B cell (primary cell): Measurements from ENCODE around the gene FGFR2. TPM values are rescaled to one million over a fixed set of nuclear protein-coding genes. Genes with fewer than 3 reads are reported as not detected.

Experiments
- ATAC-seq: fragments of 200-7000 bp; cut with Tn5 transposase; one replicate; pipeline ENCODE4 v1.10.0; 2021; ENCODE audit warnings: low read depth, mild to moderate bottlenecking, moderate number of reproducible peaks, moderate library complexity
- CTCF ChIA-PET: fragments of 350-600 bp; sonication (Branson Sonifier 250); formaldehyde crosslinking; loops from one replicate; lab custom pipeline; 2021; ENCODE audit warnings: antibody characterized with exemption, inconsistent platforms; lab: Charles Lee
- POLR2A ChIA-PET: fragments of 350-600 bp; sonication (Branson Sonifier 250); formaldehyde crosslinking; loops from one replicate; lab custom pipeline; 2021; ENCODE audit warnings: antibody characterized with exemption; lab: Charles Lee
- DNase-seq: peaks from one replicate; pipeline ENCODE4 v3.0.0; 2013
- H2AFZ ChIP-seq: 2 replicates; pipeline ENCODE4 v1.6.1; 2012; ENCODE audit warnings: mild to moderate bottlenecking, low read depth, low read length; ENCODE audit not compliant: insufficient read depth, poor library complexity, severe bottlenecking
- H3K27ac ChIP-seq, 2 donors: 1 replicate in 1 of 2; 2 replicates in 1 of 2; pipeline ENCODE4 v1.5.1; 2012 to 2013; ENCODE audit warnings: low read length in 2 of 2, mild to moderate bottlenecking in 2 of 2, moderate library complexity in 1 of 2
- H3K27me3 ChIP-seq, 4 experiments: fragments of 200-600 bp in 1 of 4; sonication (generic) in 1 of 4; replicated peaks in 1 of 4; 1 replicate in 2 of 4; 2 replicates in 2 of 4; pipeline versions ENCODE4 v1.6.1 to v1.7.0; 2013 to 2016; ENCODE audit warnings: low read length in 3 of 4, mild to moderate bottlenecking in 2 of 4, mixed read lengths in 1 of 4, moderate library complexity in 1 of 4; ENCODE audit not compliant: insufficient read depth in 4 of 4, control insufficient read depth in 3 of 4; ENCODE audit errors: control extremely low read depth in 1 of 4
- H3K36me3 ChIP-seq, 2 experiments: replicated peaks in 1 of 2; 1 replicate in 1 of 2; 2 replicates in 1 of 2; pipeline versions ENCODE4 v1.6.1 to v1.7.1; 2013; ENCODE audit warnings: low read length in 1 of 2; ENCODE audit not compliant: insufficient read depth in 2 of 2, control insufficient read depth in 1 of 2; ENCODE audit errors: control extremely low read depth in 1 of 2, extremely low read depth in 1 of 2
- H3K4me1 ChIP-seq, 2 donors: fragments of 200-600 bp in 1 of 2; sonication (generic) in 1 of 2; 1 replicate in 1 of 2; 2 replicates in 1 of 2; pipeline versions ENCODE4 v1.5.1 to v1.6.1; 2013 to 2017; ENCODE audit warnings: low read length in 2 of 2; ENCODE audit not compliant: control insufficient read depth in 2 of 2, insufficient read depth in 2 of 2
- H3K4me2 ChIP-seq: replicated peaks from 2 replicates; pipeline ENCODE3; 2012; ENCODE audit warnings: mild to moderate bottlenecking, low read depth, low read length; ENCODE audit not compliant: poor library complexity, severe bottlenecking
- H3K4me3 ChIP-seq, 5 experiments: fragments of 200-600 bp in 1 of 5; sonication (generic) in 1 of 5; 1 replicate in 3 of 5; 2 replicates in 2 of 5; pipeline versions ENCODE4 v1.5.1 to v1.7.0; 2011 to 2016; ENCODE audit warnings: low read length in 4 of 5, mild to moderate bottlenecking in 4 of 5, low read depth in 2 of 5, control low read depth in 1 of 5, moderate library complexity in 1 of 5; ENCODE audit not compliant: insufficient read depth in 1 of 5; ENCODE audit errors: control extremely low read depth in 1 of 5, extremely low read depth in 1 of 5
- H3K79me2 ChIP-seq: fragments of 200-600 bp; sonication (generic); one replicate; pipeline ENCODE4 v1.6.0; 2016; ENCODE audit warnings: low read length; ENCODE audit not compliant: control insufficient read depth, insufficient read depth
- H3K9ac ChIP-seq: fragments of 200-600 bp; sonication (generic); 2 replicates; pipeline ENCODE4 v1.6.1; 2017; ENCODE audit warnings: mild to moderate bottlenecking, low read length, moderate library complexity
- H3K9me3 ChIP-seq, 3 donors: one replicate each; pipeline versions ENCODE4 v1.6.1 to v1.7.1; 2013; ENCODE audit warnings: low read length in 2 of 3; ENCODE audit not compliant: control insufficient read depth in 2 of 3, insufficient read depth in 1 of 3; ENCODE audit errors: control extremely low read depth in 1 of 3
- H4K20me1 ChIP-seq: 2 replicates; pipeline ENCODE4 v1.6.0; 2012; ENCODE audit warnings: mild to moderate bottlenecking, low read length; ENCODE audit not compliant: insufficient read depth, control insufficient read depth, poor library complexity, severe bottlenecking
- H3K27ac Mint-ChIP-seq: one replicate; pipeline ENCODE4 v1.8.0; 2021; ENCODE audit warnings: mixed read lengths
- H3K27me3 Mint-ChIP-seq: one replicate; pipeline ENCODE4 v1.8.0; 2021; ENCODE audit warnings: mixed read lengths
- H3K4me1 Mint-ChIP-seq: one replicate; pipeline ENCODE4 v1.8.0; 2021; ENCODE audit warnings: mixed read lengths
- H3K4me3 Mint-ChIP-seq: one replicate; pipeline ENCODE4 v1.8.0; 2021; ENCODE audit warnings: mixed read lengths
- H3K9me3 Mint-ChIP-seq: one replicate; pipeline ENCODE4 v1.8.0; 2022; ENCODE audit warnings: mixed read lengths; ENCODE audit not compliant: insufficient read depth
- CTCF ChIP-seq: fragments of 200-600 bp; IDR thresholded peaks from one replicate; pipeline ENCODE4 v1.8.0; 2022; ENCODE audit warnings: antibody characterized with exemption, mild to moderate bottlenecking
- EZH2 ChIP-seq: IDR thresholded peaks from 2 replicates; pipeline ENCODE4 v1.6.1; 2012; ENCODE audit warnings: borderline replicate concordance, low read depth, mild to moderate bottlenecking, moderate library complexity, low read length; ENCODE audit not compliant: insufficient read depth, poor library complexity, severe bottlenecking
- WGBS: methylation state at CpG from one replicate; pipeline ENCODE4 v1.1.5; 2013; ENCODE audit warnings: missing lambda C conversion rate; ENCODE audit not compliant: insufficient coverage; 5-methylcytosine and 5-hydroxymethylcytosine counted together
- intact Hi-C: fragments of 100-400 bp; cut with micrococcal nuclease; formaldehyde crosslinking; loops from one replicate; pipeline ENCODE4 v1.10.0; 2022
- polyA plus RNA-seq: library from polyadenylated mRNA; depleted of rRNA; stranded (reverse); fragments of >200 nt; gene quantifications from 2 replicates; pipeline ENCODE4 v1.2.3, GENCODE V29; 2012
- total RNA-seq, 2 donors: library from RNA; stranded (reverse); fragments of 120-200 nt in 1 of 2; gene quantifications; 1 replicate in 1 of 2; 2 replicates in 1 of 2; pipeline versions ENCODE4 v1.2.3 to v1.2.4, GENCODE V29; 2013 to 2022

Gene FGFR2
- total and polyA plus RNA-seq, 2 donors (not counting 1 experiment from before 2014, with no cell fraction given) = not detected

GRCh38 chr10:121551210-121551885 lies 46.9 kb downstream of the FGFR2 start:
- DNase-seq = no peak
- Histone ChIP-seq H3K36me3 (no peaks in the 10 kb centered on the region), H3K27me3 (no peaks in the 10 kb centered on the region), H3K9me3 (peaks cover 0 to 13% (median 1%) of the 10 kb centered on the region in 3 donors), H3K4me1 (no peaks in the 10 kb centered on the region), H3K4me3 (no peak overlapping the region), H3K27ac (no peak overlapping the region), H3K79me2 (no peaks in the 10 kb centered on the region), H2AFZ (no peak overlapping the region), H4K20me1 (no peaks in the 10 kb centered on the region), H3K4me2 (no peak overlapping the region), H3K9ac (no peak overlapping the region)
- no peak for ATAC-seq
- TF ChIP-seq CTCF = no peak
- no peak for TF ChIP-seq EZH2
- Mint-ChIP-seq H3K27ac (no peak overlapping the region), H3K4me1 (no peaks in the 10 kb centered on the region), H3K4me3 (no peak overlapping the region), H3K27me3 (no peaks in the 10 kb centered on the region), H3K9me3 (peaks cover 8% of the 10 kb centered on the region)
- intact Hi-C loops = no loop called here
- CTCF ChIA-PET = no interaction called here
- WGBS = 97% methylated on average over 3 of the region's 10 CpGs
- POLR2A ChIA-PET = no interaction called here

GRCh38 chr10:121544301-121544869 lies 53.9 kb downstream of the FGFR2 start:
- H3K4me1 Mint-ChIP-seq = no peaks in the 10 kb centered on the region
- Histone ChIP-seq H3K4me1 (no peaks in the 10 kb centered on the region), H3K9ac (no peak overlapping the region), H3K4me3 (no peak overlapping the region), H3K36me3 (no peaks in the 10 kb centered on the region), H3K4me2 (no peak overlapping the region), H3K27ac (no peak overlapping the region), H4K20me1 (no peaks in the 10 kb centered on the region), H2AFZ (no peak overlapping the region), H3K27me3 (no peaks in the 10 kb centered on the region), H3K79me2 (no peaks in the 10 kb centered on the region), H3K9me3 (peaks cover 0 to 9% (median 0%) of the 10 kb centered on the region in 3 donors)
- 100% methylated on average over 1 of the region's 5 CpGs for WGBS
- no peaks in the 10 kb centered on the region for H3K9me3 Mint-ChIP-seq
- intact Hi-C loops = no loop called here
- no peaks in the 10 kb centered on the region for H3K27me3 Mint-ChIP-seq
- no peak for TF ChIP-seq EZH2
- no peak for TF ChIP-seq CTCF
- H3K4me3 Mint-ChIP-seq = no peak overlapping the region
- no peak for ATAC-seq
- H3K27ac Mint-ChIP-seq = no peak overlapping the region
- no peak for DNase-seq
- CTCF ChIA-PET = no interaction called here
- POLR2A ChIA-PET = no interaction called here
